Common myeloid progenitor, CD34-positive (primary cell): Measurements from ENCODE around the gene SLC6A6.

Experiments
- CTCF ChIA-PET: fragments of 350-600 bp; sonication (Branson Sonifier 250); formaldehyde crosslinking; loops from one replicate; lab custom pipeline; 2021; ENCODE audit warnings: antibody characterized with exemption; lab: Charles Lee
- POLR2A ChIA-PET: fragments of 350-600 bp; sonication (Branson Sonifier 250); formaldehyde crosslinking; loops from one replicate; lab custom pipeline; 2021; ENCODE audit warnings: antibody characterized with exemption; lab: Charles Lee
- DNase-seq, 3 donors: peaks; one replicate each; pipeline versions ENCODE4 v3.0.0 to v3.0.0-alpha.2; 2013
- H3K27ac ChIP-seq, 2 experiments: 1 replicate in 1 of 2; 2 replicates in 1 of 2; pipeline ENCODE4 v1.7.0; 2013; ENCODE audit warnings: inconsistent platforms in 2 of 2, low read length in 2 of 2, mild to moderate bottlenecking in 2 of 2, low read depth in 1 of 2, moderate library complexity in 1 of 2; ENCODE audit not compliant: severe bottlenecking in 2 of 2, insufficient read depth in 1 of 2, poor library complexity in 1 of 2
- H3K27me3 ChIP-seq, 5 experiments: replicated peaks in 2 of 5; 1 replicate in 3 of 5; 2 replicates in 2 of 5; pipeline versions ENCODE4 v1.6.1 to v1.7.0; 2013; ENCODE audit warnings: low read length in 4 of 5, mild to moderate bottlenecking in 2 of 5, moderate library complexity in 2 of 5, inconsistent platforms in 1 of 5; ENCODE audit not compliant: insufficient read depth in 5 of 5, control insufficient read depth in 4 of 5
- H3K36me3 ChIP-seq, 4 experiments: 1 replicate in 2 of 4; 2 replicates in 2 of 4; pipeline versions ENCODE4 v1.6.1 to v1.7.0; 2013; ENCODE audit warnings: low read length in 3 of 4, control low read depth in 1 of 4, mild to moderate bottlenecking in 1 of 4; ENCODE audit not compliant: control insufficient read depth in 4 of 4, insufficient read depth in 4 of 4
- H3K4me1 ChIP-seq, 4 experiments: 1 replicate in 3 of 4; 2 replicates in 1 of 4; pipeline versions ENCODE4 v1.6.1 to v1.7.1; 2013; ENCODE audit warnings: low read length in 3 of 4, mild to moderate bottlenecking in 3 of 4, control low read depth in 1 of 4, inconsistent platforms in 1 of 4, moderate library complexity in 1 of 4; ENCODE audit not compliant: control insufficient read depth in 4 of 4, insufficient read depth in 4 of 4; ENCODE audit errors: control extremely low read depth in 1 of 4
- H3K4me3 ChIP-seq, 7 experiments: 1 replicate in 4 of 7; 2 replicates in 3 of 7; pipeline versions ENCODE4 v1.5.1 to v1.7.0; 2013; ENCODE audit warnings: mild to moderate bottlenecking in 7 of 7, low read length in 6 of 7, moderate library complexity in 6 of 7, inconsistent platforms in 2 of 7, low read depth in 2 of 7, control low read depth in 1 of 7; ENCODE audit not compliant: insufficient read depth in 4 of 7, control insufficient read depth in 1 of 7; ENCODE audit errors: extremely low read depth in 1 of 7
- H3K9me3 ChIP-seq, 5 experiments: 1 replicate in 4 of 5; 2 replicates in 1 of 5; pipeline versions ENCODE4 v1.6.1 to v1.7.1; 2013; ENCODE audit warnings: low read length in 4 of 5, mild to moderate bottlenecking in 2 of 5, inconsistent platforms in 1 of 5, low read depth in 1 of 5, moderate library complexity in 1 of 5; ENCODE audit not compliant: control insufficient read depth in 4 of 5, insufficient read depth in 2 of 5; ENCODE audit errors: control extremely low read depth in 1 of 5
- WGBS: methylation state at CpG from one replicate; pipeline ENCODE4 v1.1.5; 2013; ENCODE audit not compliant: insufficient coverage; 5-methylcytosine and 5-hydroxymethylcytosine counted together

Gene SLC6A6

GRCh38 chr3:14473411-14473891, 71.0 kb downstream of the SLC6A6 start:
- Histone ChIP-seq H3K4me3 (no peak overlapping the region), H3K27me3 (no peaks in the 10 kb centered on the region), H3K9me3 (no peaks in the 10 kb centered on the region), H3K36me3 (peaks cover 21 to 96% (median 67%) of the 10 kb centered on the region in 4 experiments), H3K27ac (no peak overlapping the region), H3K4me1 (no peaks in the 10 kb centered on the region)
- POLR2A ChIA-PET = no interaction called here
- no peak for DNase-seq
- CTCF ChIA-PET = no interaction called here
- 98% methylated on average over 4 of the region's 7 CpGs for WGBS

GRCh38 chr3:14474363-14475081, 72.1 kb downstream of the SLC6A6 start:
- H3K27me3 ChIP-seq = no peaks in the 10 kb centered on the region
- WGBS = 98% methylated on average over 11 of the region's 13 CpGs
- H3K4me1 ChIP-seq = no peaks in the 10 kb centered on the region
- no peak for DNase-seq
- CTCF ChIA-PET = interaction anchor here (1.1 to 2.1 kb wide), 5 partner anchors 10 to 270 kb away, joined by 3 to 8 read pairs (median 3); no protein-coding TSS in a partner anchor
- POLR2A ChIA-PET = no interaction called here
- H3K27ac ChIP-seq = no peak overlapping the region
- peaks cover 21 to 96% (median 69%) of the 10 kb centered on the region in 4 experiments for H3K36me3 ChIP-seq
- no peaks in the 10 kb centered on the region for H3K9me3 ChIP-seq
- H3K4me3 ChIP-seq = no peak overlapping the region

- DNase-seq = no peak
- no peak overlapping the region for H3K27ac ChIP-seq
- H3K9me3 ChIP-seq = no peaks in the 10 kb centered on the region
- no peak overlapping the region for H3K4me3 ChIP-seq
- H3K4me1 ChIP-seq = no peaks in the 10 kb centered on the region
- no peaks in the 10 kb centered on the region for H3K27me3 ChIP-seq
- ChIA-PET CTCF (interaction anchor here (1.1 to 2.1 kb wide), 7 partner anchors 8 to 271 kb away, joined by 3 to 8 read pairs (median 3); no protein-coding TSS in a partner anchor), POLR2A (no interaction called here)
- H3K36me3 ChIP-seq = peaks cover 26 to 96% (median 73%) of the 10 kb centered on the region in 4 experiments
- 97% methylated on average over 5 of the region's 7 CpGs for WGBS
Observed at GRCh38 chr3:14475621-14476020, 73.2 kb downstream of the SLC6A6 start.

- ChIA-PET CTCF (interaction anchor here (0.9 to 2.1 kb wide), 5 partner anchors 8 to 215 kb away, joined by 3 to 8 read pairs (median 6); no protein-coding TSS in a partner anchor), POLR2A (interaction anchor here (0.7 kb wide), 1 partner anchor 464 kb away, joined by 3 read pairs; no protein-coding TSS in a partner anchor)
- no peaks in the 10 kb centered on the region for H3K9me3 ChIP-seq
Observed at GRCh38 chr3:14476583-14477265, 74.3 kb downstream of the SLC6A6 start.

GRCh38 chr3:14477311-14477935, 75.0 kb downstream of the SLC6A6 start:
- Histone ChIP-seq H3K9me3 (no peaks in the 10 kb centered on the region), H3K36me3 (peaks cover 23 to 98% (median 72%) of the 10 kb centered on the region in 4 experiments), H3K4me1 (no peaks in the 10 kb centered on the region), H3K27ac (no peak overlapping the region), H3K27me3 (no peaks in the 10 kb centered on the region), H3K4me3 (no peak overlapping the region)
- 95% methylated on average over 9 of the region's 11 CpGs for WGBS
- ChIA-PET POLR2A (interaction anchor here (0.7 kb wide), 1 partner anchor 463 kb away, joined by 3 read pairs; no protein-coding TSS in a partner anchor), CTCF (interaction anchor here (0.9 to 1.6 kb wide), 2 partner anchors 15 to 820 kb away, joined by 3 to 4 read pairs; no protein-coding TSS in a partner anchor)
- no peak for DNase-seq

More at GRCh38 chr3:14476583-14477265, 74.3 kb downstream of the SLC6A6 start:
- Histone ChIP-seq H3K36me3 (peaks cover 23 to 98% (median 71%) of the 10 kb centered on the region in 4 experiments), H3K27ac (no peak overlapping the region), H3K27me3 (no peaks in the 10 kb centered on the region), H3K4me1 (no peaks in the 10 kb centered on the region), H3K4me3 (no peak overlapping the region)
- 99% methylated on average over 11 of the region's 13 CpGs for WGBS
- DNase-seq = no peak

GRCh38 chr3:14478956-14479550, 76.6 kb downstream of the SLC6A6 start:
- DNase-seq = no peak
- Histone ChIP-seq H3K4me1 (no peaks in the 10 kb centered on the region), H3K9me3 (no peaks in the 10 kb centered on the region), H3K36me3 (peaks cover 28 to 98% (median 70%) of the 10 kb centered on the region in 4 experiments), H3K27me3 (no peaks in the 10 kb centered on the region), H3K27ac (no peak overlapping the region), H3K4me3 (no peak overlapping the region)
- ChIA-PET POLR2A (no interaction called here), CTCF (interaction anchor here (1.2 to 1.6 kb wide), 3 partner anchors 218 to 822 kb away, joined by 3 to 4 read pairs (median 4); no protein-coding TSS in a partner anchor)
- WGBS = 91% methylated on average over 7 of the region's 8 CpGs
